ENCODE results near the gene RGPD5. TPM values are rescaled to one million over a fixed set of nuclear protein-coding genes. Genes with fewer than 3 reads are reported as not detected.
"Not testable (repeated sequence)": the region's sequence is repeated elsewhere in the genome, so short reads cannot be mapped to it uniquely, and the experiment has no call there.

RGPD5 gene
- total RNA-seq, result 10 to 100 TPM; 23.6 to 57.3 (median 27.3) TPM

DNA sequence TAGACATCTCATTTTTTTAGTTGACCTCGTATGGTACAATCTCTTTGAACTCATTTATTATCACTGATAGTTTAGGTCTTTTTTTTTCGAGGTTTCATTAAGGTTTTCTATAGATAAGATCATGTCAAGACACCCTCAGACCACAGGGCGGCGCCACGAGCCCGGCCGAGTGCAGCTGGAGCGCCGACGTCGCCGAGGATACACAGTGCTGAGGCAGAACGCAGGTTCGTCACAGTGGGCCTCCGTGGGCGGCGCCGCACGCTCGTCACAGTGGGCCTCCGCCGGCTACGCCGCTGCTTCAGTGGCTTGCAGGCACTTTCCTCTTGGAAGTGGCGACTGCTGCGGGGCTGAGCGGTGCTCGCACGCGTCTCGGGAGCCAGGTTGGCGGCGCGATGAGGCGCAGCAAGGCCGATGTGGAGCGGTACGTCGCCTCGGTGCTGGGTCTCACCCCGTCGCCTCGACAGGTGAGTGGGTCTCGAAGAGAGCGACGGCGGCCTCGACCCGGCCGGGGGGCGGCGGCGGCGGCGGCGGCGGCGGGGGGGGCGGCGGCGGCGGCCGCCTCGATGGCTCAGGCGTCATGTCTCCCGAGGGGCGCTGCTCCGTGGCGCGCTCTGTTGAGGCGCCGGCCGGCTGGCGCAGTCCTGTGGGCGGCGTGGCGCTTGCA, at the start of gene RGPD5:
Gene RGPD5, plus strand, starts transcription at position 232 of the 664 bp plus-strand sequence. Its CDS starts 161 bp downstream, at position 393.
- not testable (repeated sequence) for H3K9me3 ChIP-seq; H3K4me3 ChIP-seq; H3K4me1 ChIP-seq; DNase-seq (ENCODE audit: low spot score in 2 of 2); H3K27me3 ChIP-seq; H3K27ac ChIP-seq; H3K36me3 ChIP-seq
- WGBS, 2 donors, result no CpG with 5 or more reads among the region's 77 CpGs

DNA sequence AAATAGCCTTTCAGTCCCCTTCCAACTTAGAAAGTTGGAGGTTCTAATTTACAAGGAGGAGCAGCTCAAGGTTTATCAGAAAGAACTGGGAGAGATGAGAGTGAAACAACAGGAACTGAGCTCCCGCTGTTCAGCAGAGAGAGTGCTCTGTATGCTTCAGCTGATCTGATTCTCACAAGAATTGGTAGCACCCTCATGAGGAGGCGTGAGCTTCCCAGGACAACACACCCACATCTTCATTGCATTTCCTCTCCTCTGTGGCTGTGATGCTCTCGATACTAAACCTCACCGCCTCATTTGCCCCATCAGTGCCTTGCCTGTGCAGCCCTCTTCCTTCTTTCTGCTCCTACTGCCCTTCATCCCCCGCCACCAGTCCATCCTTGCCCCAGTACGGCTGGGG, 42.5 kb upstream of the RGPD5 start:
- not testable (repeated sequence) for H3K36me3 ChIP-seq; H3K27ac ChIP-seq; H3K27me3 ChIP-seq; DNase-seq (ENCODE audit: low spot score in 2 of 2); H3K4me1 ChIP-seq; H3K4me3 ChIP-seq; H3K9me3 ChIP-seq
- no CpG with 5 or more reads among the region's 6 CpGs for WGBS, 2 donors

DNA sequence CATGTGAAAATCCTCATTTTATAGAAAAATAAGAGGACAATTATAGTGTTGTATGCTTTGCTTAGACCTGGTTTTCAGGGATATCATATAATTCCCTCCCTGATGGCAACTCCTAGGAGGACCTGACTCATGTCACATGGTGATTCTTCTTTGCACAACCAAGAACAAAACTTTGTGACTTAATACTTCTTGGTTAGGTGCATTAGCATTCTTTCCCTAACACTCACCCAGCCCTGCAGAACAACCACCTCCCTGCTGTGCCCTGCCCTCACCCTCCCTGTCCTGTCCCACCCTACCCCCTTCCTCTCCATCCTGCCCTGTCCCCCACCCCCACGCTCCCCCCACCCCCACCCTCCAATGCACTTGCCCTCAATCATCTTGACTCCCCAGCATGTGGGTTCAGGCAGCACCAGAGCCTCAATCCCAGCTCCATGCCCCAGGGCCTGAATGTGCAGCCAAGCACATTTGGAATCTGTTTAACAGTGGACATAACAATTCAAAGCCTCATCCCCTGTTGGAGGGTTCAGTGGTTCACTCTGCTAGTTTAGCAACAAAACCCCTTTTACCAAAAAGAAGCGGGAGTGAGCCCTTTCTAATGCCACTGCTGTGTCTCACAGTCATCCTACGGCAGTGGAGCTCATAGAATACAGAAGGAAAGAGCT, 36.8 kb upstream of the RGPD5 start:
- not testable (repeated sequence) for H3K27me3 ChIP-seq; H3K4me3 ChIP-seq; H3K4me1 ChIP-seq; DNase-seq (ENCODE audit: low spot score in 2 of 2); H3K36me3 ChIP-seq; H3K9me3 ChIP-seq; H3K27ac ChIP-seq
- no CpG with 5 or more reads among the region's 3 CpGs for WGBS, 2 donors

DNA sequence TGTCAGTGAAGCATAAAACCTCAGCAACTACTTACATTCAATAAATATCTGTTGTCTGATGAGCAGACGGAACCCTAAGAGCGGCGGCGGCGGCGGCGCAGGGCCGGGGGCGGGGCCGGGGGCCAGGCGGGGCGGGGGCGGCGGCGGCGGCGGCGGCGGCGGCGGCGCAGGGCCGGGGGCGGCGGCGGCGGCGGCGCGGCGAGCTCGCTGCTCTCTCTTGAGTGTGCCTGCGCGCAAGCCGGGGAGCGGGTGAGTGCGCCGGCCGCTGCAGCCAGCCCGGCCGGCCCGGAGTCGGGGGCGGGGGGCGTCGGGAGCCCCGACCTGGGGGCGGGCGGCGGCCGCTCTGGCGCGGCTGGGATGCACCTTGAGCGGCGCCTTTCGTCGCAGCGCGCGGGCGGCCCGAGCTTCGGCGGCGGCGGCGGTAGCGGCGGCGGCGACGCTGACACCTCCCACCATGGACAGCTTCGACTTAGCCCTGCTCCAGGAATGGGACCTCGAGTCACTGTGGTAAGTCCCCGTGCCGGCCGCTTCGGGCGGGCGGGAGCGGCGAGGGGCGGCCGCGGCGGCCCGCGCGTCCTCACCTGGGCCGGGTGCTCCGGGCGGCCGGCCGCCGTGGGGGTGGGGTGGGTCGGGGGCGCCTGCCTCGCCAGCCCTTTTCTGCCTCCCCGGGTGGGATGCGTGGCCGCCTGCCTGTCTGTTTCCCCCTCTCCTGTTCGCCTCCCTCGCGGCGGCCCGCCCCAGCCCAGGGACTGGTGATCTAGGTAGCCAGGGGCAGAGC, 33.7 kb upstream of the RGPD5 start:
- not testable (repeated sequence) for H3K27me3 ChIP-seq; H3K9me3 ChIP-seq; DNase-seq (ENCODE audit: low spot score in 2 of 2); H3K36me3 ChIP-seq; H3K27ac ChIP-seq; H3K4me1 ChIP-seq
- peak overlapping the region in 1 of 4 donors; percentile 34 for H3K4me3 ChIP-seq
- 2% methylated on average over 24 of the region's 106 CpGs; no CpG with 5 or more reads in 1 of the 2 donors for WGBS, 2 donors

DNA sequence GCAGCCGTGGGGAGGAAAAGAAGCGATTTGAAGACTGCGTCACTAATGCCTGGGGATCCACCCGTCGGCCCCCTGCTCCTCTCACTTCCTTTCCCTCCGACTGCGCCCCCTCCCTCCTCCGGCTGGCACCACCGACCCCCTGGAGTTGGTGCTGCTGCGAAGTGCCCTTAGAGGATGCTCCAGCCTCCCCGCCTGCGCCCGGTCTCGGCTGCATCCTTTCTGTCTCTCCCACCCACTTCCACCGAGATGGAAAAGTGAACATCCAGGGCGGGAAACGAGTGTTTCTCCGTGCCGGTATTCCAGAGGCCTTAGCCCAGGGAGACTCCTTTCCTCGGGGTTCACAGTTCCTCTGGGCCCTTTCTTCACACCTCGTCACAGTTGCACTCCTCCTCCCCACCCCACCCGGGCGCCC, 33.1 kb upstream of the RGPD5 start:
- no CpG with 5 or more reads among the region's 23 CpGs for WGBS, 2 donors
- not testable (repeated sequence) for H3K9me3 ChIP-seq; H3K36me3 ChIP-seq; H3K27ac ChIP-seq; H3K4me1 ChIP-seq; H3K27me3 ChIP-seq; DNase-seq (ENCODE audit: low spot score in 2 of 2)
- peak overlapping the region in 1 of 4 donors; percentile 10 for H3K4me3 ChIP-seq

DNA sequence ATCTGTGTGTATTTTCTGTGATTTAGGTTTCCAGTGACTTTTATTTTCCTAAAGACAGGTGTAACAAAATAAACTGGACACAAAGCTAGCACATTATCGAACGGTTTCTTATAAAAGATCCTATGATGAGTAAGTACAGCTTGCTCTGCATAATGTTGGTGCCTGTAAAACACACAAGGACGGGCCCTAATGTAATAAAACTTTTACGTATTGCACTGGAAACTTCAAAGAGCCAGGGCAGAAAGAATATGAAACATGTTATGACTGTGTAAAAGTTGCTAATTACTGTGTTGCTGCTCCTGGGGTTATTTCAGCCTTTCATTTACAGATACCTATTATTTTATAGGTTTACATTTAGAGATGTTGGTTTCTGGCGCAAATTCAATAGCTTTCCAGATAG, 32.1 kb upstream of the RGPD5 start:
- H3K36me3 ChIP-seq; H3K27me3 ChIP-seq; H3K4me1 ChIP-seq; H3K9me3 ChIP-seq; DNase-seq (ENCODE audit: low spot score in 2 of 2); H3K27ac ChIP-seq; H3K4me3 ChIP-seq: not testable (repeated sequence)
- WGBS, 2 donors, result 100% methylated on average over 1 of the region's 5 CpGs

DNA sequence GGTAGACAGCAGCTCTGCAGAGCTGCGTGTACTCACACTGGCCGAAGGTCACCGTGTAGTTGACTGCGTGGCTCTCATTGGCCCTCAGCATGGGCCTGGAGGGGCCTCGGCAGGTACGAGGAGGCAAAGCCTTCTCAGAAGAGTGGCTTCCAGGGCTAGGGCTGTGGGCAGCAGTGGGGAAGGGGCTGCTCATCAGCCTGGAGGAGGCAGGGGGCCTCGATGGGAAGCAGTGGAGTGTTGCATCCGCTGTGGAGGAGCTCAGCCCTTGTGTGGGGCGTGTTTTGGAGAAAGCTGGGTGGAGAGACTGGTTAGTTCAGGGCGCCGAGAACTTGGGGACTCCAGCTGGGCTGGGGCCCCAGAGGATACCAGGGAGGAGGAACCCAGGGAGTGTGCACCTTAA, 28.0 kb upstream of the RGPD5 start:
- not testable (repeated sequence) for H3K4me3 ChIP-seq; H3K27ac ChIP-seq; DNase-seq (ENCODE audit: low spot score in 2 of 2); H3K36me3 ChIP-seq; H3K4me1 ChIP-seq; H3K27me3 ChIP-seq; H3K9me3 ChIP-seq
- 86% methylated on average over 7 of the region's 11 CpGs; no CpG with 5 or more reads in 1 of the 2 donors for WGBS, 2 donors

DNA sequence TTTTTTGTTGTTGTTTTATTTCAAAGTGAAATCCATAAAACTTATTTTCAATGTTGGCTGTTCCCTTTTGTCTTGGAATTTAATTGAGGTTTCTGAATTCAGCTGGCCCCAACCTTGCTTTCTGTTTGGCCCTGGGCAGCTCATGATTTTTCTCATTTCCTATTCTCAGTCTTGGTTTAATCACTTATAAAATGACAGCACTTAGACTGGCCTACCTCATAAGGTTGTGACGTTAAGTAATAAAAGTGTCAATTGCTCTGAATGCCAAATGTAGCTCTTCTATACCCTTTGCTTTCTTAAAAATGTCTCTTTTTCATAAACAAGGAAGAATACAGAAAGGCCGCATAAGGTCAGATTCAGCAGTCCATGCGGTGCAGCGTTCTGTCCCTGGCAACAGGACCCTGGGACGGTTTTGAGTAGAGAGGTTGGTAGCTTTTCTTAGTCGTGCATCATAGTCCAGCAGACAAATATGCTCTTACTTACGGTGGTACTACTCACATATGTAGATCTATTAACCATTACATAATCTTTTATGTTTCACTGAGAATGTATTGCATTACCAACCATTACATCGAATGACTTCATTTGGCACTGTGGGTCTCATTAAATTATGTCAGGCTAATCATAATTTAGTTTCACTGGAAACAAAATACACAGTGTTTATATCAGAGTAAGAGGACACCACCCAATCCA, 27.1 kb upstream of the RGPD5 start:
- H3K27ac ChIP-seq; H3K27me3 ChIP-seq; H3K4me1 ChIP-seq; H3K4me3 ChIP-seq; H3K36me3 ChIP-seq; DNase-seq (ENCODE audit: low spot score in 2 of 2); H3K9me3 ChIP-seq: not testable (repeated sequence)
- WGBS, 2 donors, result 72 to 83% methylated on average over 6 of the region's 8 CpGs

DNA sequence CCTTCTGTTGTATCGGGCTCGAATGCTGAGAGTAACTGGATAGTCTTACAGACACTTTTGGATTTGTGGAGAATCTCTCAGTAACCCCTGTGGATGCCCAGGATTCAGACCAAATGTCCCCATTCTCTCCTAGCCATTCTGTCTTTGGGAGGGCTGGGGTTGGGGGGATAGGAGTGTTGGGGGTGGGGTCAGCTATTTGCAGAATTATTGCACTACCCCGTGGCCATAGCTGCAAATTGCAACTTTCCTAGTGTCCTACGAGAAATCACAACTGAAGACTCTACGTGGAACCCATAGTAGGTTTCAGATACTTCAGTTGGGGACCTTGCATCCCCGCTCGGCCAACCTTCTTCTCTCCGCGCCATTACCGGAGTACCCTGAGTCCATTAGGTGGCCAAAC, 25.2 kb upstream of the RGPD5 start:
- H3K27me3 ChIP-seq; H3K9me3 ChIP-seq; H3K4me1 ChIP-seq; H3K36me3 ChIP-seq; H3K27ac ChIP-seq; DNase-seq (ENCODE audit: low spot score in 2 of 2); H3K4me3 ChIP-seq: not testable (repeated sequence)
- 97% methylated on average over 6 of the region's 10 CpGs; no CpG with 5 or more reads in 1 of the 2 donors for WGBS, 2 donors

DNA sequence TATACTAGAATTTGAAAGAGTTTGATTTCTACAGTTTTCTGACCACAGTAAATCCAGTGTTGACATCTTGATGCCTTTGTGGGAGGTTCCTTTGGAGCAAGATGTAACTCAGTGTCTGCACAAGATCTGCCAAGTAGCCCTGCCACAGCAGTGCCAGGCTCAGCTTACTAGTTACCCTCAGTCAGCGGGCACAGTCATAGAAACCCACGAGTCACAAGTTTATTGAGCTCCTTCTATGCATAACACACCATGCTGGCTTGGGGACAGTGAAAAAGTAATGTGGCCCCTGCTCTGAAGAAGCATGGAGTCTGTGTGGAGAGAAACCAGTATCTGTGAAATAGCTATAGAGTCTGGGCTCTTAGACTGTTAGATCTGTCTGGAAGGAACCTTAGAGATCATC, 15.0 kb upstream of the RGPD5 start:
- not testable (repeated sequence) for H3K36me3 ChIP-seq; H3K9me3 ChIP-seq; H3K27me3 ChIP-seq; H3K27ac ChIP-seq; H3K4me1 ChIP-seq; DNase-seq (ENCODE audit: low spot score in 2 of 2); H3K4me3 ChIP-seq
- no CpG with 5 or more reads among the region's 2 CpGs for WGBS, 2 donors

DNA sequence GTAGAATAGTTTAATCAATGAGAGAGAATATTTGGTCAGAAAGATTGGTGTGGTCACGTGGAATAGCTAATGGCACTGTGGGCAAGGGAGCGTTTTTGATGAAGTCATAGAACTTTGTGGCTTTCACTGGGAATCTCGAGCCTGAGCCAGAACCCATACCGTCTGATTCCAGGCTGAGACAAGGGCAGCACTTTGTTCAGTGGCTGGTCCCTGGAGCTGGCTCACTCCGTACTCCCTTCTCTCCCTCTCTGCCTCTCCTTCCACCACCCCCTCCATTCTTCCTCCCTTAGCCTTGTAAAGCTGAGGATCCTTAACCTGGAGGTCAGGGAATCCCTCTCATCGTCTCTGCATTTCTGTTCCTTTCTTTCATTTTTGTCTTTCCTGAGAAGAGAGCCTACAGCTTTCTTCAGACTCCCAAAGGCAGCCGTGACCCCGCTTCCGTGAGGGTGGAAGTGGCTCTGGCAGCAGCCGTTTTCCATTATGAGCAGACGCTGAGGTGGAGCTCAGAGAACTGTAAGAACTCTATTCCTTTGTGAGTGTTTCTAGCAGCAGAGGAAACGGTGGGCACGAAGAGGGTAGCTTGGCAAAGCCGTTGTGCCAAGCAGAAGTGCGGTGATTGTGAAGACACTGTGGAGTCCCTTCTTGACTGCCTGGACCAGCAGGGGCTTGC, 12.8 kb upstream of the RGPD5 start:
- not testable (repeated sequence) for H3K27ac ChIP-seq; H3K9me3 ChIP-seq; H3K36me3 ChIP-seq; H3K4me1 ChIP-seq; H3K4me3 ChIP-seq; H3K27me3 ChIP-seq; DNase-seq (ENCODE audit: low spot score in 2 of 2)
- no CpG with 5 or more reads among the region's 15 CpGs for WGBS, 2 donors

DNA sequence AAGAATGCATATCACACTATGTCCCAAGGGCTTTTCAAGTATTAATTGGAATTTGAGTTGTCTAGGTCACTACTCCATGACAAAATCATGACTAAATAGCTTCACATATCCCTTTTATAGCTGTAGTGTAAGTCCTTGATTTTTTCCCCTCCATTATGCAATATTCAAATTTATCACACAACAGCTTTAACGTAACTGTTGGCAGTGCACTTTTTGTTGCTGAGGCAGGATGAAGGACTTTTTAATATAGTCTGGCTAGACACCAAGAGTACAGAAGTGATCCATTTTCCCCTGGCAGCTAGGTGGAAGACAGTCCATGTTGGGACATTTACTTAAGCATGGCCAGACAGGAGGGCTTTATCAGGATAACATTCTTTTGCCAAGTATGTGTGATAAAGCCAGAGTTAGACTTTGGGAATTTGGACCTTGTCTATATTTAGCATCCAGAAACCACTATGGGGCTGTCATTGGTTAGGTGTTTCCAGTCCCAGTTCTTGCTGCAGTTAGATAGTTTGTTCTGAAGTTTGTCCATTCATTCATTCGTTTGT, 11.6 kb upstream of the RGPD5 start:
- H3K4me1 ChIP-seq; H3K36me3 ChIP-seq; H3K4me3 ChIP-seq; DNase-seq (ENCODE audit: low spot score in 2 of 2); H3K27me3 ChIP-seq; H3K27ac ChIP-seq; H3K9me3 ChIP-seq: not testable (repeated sequence)
- WGBS, 2 donors, result no CpG with 5 or more reads among the region's 2 CpGs

All from tibial nerve (tissue), 4 donors.